H54 (cell line): ENCODE data around the gene GALNT13.

ENCODE experiments used
- DNase-seq: peaks from one replicate; pipeline ENCODE4 v3.0.0; 2011; ENCODE audit warnings: low spot score, mixed read lengths; ENCODE audit not compliant: insufficient read length
- FAIRE-seq: peaks from 3 replicates; lab custom pipeline; 2011; peaks lifted over from hg19 to GRCh38; lab: Jason Lieb, UNC
- POLR2A ChIP-seq: IDR thresholded peaks from 2 replicates; pipeline ENCODE4 v1.6.1; 2011; ENCODE audit warnings: low read depth, mild to moderate bottlenecking, low read length

The GALNT13 gene

DNA sequence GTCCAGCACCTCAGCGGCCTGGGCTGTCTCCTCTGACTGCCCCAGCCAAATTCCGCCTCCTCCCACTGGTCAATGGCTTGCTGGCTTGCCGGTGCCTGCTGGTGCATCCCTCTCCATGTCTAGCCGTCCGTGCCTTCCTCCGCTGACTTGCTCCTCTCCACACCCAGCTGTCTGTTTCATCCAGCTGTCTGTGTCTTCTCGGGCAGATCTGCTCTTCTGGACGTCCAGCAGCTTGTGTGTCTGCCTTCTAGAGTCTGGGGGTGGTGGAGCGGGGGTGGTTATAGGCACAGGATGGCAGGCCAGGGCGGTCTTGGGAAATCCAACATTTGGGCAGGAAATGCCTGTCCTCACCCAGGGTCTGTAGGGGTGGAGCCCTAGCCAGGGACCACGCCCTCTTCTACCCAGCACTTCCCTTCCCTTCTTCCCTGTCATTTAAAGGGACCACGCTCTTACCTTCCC, 369.2 kb downstream of the GALNT13 start:
- FAIRE-seq (no peak), DNase-seq (no peak)
- no peak for TF ChIP-seq POLR2A

DNA sequence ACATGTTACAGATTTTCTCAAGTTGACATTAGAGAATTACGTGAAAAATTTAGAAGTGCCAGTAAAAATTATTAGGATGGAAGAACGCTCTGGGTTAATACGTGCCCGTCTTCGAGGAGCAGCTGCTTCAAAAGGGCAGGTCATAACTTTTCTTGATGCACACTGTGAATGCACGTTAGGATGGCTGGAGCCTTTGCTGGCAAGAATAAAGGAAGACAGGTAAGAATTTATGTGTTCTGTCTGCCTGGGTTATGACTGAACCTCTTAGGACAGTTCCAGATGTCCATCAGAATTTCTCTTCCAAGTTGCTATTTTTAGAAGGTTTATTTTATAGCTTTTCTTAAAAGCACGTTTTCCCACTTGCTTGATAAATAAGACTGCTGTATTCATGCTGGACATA, 371.0 kb downstream of the GALNT13 start:
- DNase-seq = no peak
- FAIRE-seq = no peak

DNA sequence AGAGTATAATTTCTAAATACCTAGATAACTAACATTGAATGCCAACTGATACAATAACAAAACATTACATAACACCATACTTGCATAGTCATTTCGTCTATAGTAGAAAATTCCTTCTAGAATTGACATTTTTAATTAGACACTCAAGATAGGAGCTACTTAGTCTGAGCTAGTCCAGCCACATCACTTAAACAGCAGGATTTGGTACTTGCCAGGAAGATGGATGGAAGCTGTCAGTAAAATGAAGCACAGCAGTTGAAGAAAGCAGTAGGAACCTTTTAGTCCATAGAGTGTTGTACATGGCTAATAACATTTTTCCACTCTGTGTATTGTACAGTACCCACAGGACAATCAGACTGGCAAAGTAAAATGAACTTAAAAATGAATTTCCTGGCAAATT, 372.0 kb downstream of the GALNT13 start:
- TF ChIP-seq POLR2A = no peak
- DNase-seq = no peak
- no peak for FAIRE-seq

More for the DNA sequence above, 371.0 kb downstream of the GALNT13 start:
- no peak for TF ChIP-seq POLR2A

DNA sequence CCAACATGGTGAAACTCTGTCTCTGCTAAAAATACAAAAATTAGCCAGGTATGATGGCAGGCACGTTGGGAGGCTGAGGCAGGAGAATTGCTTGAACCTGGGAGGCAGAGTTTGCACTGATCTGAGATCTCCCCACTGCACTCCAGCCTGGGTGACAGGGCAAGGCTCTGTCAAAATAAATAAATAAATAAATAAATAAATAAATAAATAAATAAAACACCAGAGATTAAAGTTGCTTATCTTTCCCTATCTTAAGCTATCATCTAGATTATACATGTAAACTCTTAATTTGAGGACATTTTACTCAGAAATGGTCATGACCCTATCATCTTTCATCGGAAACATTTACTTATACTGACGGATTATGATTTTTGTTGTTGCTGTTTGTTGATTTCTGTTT, 373.2 kb downstream of the GALNT13 start:
- no peak for FAIRE-seq
- no peak for DNase-seq
- no peak for TF ChIP-seq POLR2A

DNA sequence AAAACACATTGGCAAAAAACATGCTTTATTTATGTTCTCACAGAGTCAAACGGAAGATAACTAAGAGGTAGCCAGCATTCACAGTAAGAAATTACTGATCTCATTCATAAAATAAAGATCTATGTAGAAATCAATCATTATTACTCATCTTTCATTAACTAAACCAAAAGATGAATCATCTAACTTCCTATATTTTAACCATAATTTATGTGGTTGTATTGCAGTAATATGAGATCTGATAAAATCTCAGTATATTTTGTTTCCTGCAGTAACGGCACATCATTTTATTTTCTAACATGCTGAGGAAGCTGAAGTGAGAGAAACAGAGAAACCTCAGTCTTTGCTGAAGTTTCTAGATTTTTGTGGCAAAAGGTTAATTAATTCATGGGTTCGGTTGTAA, 375.8 kb downstream of the GALNT13 start:
- no peak for TF ChIP-seq POLR2A
- FAIRE-seq (no peak), DNase-seq (no peak)

DNA sequence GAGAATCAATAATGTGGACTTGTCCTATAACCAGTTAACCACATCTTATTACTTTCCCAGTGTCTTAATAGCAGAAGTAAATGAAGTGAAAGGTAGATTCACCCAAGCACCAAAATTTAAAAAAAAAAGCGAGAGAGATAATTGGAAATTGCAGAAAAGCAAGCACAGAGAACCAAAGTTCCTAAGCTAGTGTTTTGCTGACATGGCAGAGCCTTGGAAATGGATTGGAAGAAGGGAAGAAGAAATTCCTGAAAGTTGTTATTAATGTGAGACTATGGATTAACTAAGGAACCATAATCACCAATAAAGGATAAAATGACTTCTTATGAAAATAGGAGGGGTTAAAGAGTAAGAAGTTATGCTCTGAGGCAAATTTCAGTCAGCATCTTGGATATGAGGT, 384.4 kb downstream of the GALNT13 start:
- DNase-seq = no peak
- no peak for TF ChIP-seq POLR2A
- FAIRE-seq = no peak

DNA sequence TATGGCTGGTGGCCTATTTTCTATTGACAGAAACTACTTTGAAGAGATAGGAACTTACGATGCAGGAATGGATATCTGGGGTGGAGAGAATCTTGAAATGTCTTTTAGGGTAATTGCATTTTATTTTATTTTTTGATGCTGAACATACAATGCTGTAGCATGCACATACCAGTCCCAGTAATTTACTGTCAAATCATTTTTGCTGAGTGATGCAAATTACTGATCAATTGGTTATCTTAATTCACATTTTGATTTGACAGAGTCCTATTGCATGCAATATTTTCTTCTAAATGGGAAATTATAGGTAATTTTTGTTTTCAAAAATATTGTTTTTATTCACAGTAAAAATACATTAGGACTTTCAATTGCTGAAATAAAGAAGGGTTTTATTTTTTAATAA, 387.3 kb downstream of the GALNT13 start:
- no peak for TF ChIP-seq POLR2A
- no peak for DNase-seq
- FAIRE-seq = no peak

DNA sequence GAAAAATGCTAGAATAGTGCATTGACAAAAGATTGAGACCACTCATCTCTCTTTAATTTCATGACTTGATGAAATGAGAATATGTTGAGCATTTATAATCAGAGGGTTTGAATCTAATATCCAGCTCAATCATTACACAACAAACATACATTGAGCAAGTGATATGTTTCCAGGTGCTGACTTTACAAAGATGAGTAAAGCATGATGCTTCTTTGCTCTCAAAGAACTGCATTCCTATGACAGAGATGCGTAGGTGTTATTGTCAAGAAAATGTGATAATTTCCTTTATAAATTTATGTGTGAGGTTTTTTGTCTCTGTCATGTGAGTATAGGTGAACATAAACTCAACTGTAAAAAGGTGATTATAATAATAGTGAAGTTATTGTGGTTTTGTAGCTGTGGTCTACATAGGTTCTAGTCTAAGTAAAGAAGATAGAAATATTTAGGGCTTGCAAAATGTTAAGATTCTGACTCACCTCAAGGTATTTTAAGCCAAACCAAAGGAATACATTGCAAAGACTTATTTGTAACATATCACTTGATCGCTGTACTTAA, 389.8 kb downstream of the GALNT13 start:
- no peak for TF ChIP-seq POLR2A
- no peak for DNase-seq
- no peak for FAIRE-seq

DNA sequence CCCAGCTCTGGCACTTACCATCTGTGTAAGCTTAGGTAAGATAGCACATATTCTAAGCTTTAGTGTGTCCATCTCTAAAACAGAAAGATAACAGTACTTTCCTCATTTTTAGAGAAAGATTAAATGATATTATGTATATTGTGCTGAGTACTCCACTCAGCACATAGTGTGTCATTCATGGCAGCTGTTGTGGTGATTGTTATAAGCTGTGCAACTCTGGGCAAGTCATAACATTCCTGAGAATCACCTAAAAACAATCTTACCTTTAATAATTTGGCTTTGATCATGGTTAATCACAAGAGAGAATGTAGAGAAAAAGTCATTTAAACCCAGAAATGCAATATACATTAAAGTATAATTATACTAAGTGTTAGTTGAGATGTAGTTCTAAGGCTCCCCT, 391.5 kb downstream of the GALNT13 start:
- no peak for FAIRE-seq
- no peak for DNase-seq

DNA sequence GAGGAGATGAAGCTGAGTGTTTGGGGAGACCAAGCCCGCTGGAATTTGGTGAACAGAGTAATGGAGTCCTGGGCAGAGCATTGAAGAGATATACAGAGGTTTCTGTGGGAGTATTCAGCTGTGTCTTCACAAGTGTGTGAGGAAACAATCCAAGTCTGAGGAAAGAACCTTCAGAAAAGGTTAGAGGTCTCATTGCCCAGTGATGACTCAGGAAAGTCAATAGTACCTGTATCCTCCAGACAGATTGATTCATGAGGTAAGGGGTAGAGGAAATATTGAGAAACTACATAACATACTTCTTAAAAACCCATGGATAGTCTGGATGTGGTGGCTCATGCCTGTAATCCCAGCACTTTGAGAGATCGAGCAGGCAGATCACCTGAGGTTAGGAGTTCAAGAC, 392.3 kb downstream of the GALNT13 start:
- DNase-seq (no peak), FAIRE-seq (no peak)
- TF ChIP-seq POLR2A = no peak

More for the DNA sequence above, 391.5 kb downstream of the GALNT13 start:
- TF ChIP-seq POLR2A = no peak

DNA sequence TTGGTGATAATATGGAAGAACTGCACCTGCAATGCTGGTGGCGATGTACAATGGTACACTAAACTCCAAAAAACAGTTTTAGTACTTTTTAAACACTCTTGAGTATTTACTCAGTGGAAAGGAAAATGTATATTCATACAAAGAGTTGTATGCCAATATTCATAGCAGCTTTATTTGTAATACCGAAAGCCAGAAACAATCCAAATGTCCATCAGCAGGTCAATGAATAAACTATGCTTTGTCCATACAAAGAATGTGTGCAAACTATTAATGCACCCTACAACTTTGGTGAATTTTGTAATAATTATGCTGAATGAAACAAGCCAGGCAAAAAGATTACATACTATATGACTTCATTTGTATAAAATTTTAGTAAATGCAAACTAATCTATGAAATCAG, 396.3 kb downstream of the GALNT13 start:
- no peak for TF ChIP-seq POLR2A
- FAIRE-seq (no peak), DNase-seq (no peak)

DNA sequence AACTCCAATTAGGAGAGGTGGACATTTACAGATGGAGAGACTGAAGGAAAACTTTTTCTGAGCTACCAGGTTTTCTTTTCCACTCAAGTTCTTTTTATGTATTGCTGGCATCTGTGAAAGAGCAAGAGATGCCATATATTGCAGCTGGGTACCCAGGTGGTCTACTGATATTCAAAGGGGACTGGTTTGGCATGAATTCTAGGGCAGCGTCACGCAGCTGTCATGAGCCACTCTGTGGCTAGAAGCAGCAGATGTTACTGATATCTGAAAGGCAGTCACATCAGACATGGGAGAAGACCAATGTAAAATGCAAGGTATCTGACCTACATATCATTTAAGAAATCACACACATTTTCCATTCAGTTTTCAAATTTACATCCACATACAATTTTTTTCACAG, 408.8 kb downstream of the GALNT13 start:
- no peak for TF ChIP-seq POLR2A
- DNase-seq (no peak), FAIRE-seq (no peak)

DNA sequence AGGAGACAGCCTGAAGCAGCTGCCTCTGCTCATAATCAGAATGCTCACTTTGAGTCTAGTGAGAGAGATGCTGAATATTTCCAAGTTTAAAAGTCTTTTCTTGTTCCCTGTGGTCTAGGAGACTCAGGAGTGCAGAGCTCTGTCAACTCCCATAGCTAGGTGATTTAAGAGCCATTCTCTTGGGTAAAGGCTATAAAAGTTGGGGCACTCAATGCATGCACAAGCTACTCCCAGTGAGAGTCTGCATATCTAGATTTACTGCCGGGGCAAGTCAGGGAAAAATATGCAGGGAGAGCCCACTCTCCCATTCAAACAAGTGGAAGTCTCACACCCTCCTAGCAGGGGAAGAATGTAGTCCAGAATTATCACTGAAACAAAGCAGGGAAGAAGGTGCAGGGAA, 418.1 kb downstream of the GALNT13 start:
- no peak for TF ChIP-seq POLR2A
- no peak for DNase-seq
- FAIRE-seq = no peak

DNA sequence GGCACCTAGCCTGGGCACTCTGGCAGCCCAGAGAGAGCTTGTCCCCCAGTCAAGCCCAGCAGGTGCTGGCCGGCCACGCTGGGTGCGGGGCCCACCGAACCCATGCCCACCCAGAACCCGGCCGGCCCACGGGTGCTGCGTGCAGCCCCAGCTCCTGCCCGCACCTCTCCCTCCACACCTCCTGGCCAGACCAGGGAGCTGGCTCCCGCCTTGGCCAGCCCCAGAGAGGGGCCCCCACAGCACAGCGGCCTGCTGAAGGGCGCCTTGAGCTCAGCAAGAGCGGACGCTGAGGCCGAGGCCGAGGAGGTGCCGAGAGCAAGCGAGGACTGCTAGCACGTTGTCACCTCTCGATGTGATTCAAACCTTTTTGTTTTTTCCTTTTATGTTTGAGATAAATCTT, 419.8 kb downstream of the GALNT13 start:
- no peak for TF ChIP-seq POLR2A
- FAIRE-seq (no peak), DNase-seq (no peak)

DNA sequence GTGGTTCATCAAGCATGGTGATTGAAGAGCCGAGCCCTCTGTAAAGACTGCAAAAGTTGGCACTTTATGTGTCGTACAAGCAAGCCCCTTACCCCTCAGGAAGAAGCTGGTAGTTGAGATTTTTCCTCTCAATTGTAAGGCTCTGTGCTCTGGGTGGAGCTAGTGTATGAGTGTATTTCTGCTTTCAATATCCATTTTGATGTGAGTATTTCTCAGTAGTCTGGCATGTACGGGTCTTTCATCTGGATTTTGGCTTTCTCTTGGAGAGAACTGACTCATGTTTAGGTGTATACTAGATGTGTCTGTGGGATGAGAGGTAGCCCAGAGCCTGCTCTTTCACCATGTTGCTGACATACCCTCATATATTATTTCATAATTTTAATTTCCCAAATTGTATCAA, 420.2 kb downstream of the GALNT13 start:
- TF ChIP-seq POLR2A = no peak
- FAIRE-seq = no peak
- no peak for DNase-seq
